ENCODE results near the gene CCDC30. TPM values are rescaled to one million over a fixed set of nuclear protein-coding genes. Genes with fewer than 3 reads are reported as not detected.

CCDC30 gene
- polyA plus RNA-seq, 3 donors = 0.95 to 1.5 (median 1.2) TPM

DNA sequence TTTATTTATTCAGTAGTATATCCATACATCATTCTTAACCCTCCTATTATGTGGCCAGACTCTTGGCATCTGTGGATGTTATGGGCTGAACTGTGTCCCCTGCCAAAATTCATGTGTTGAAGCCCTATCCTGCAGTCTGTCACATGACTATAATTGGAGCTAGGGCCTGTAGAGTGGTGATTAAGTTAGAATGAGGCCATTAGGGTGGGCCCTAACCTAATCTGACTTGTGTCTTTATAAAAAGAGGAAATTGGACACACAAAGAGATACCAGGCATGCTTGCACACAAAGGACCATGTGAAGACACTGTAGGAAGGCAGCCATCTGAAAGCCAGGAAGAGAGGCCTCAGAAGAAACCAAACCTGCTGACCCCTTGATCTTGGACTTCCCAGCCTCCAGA, 13.8 kb upstream of the CCDC30 start:
- no peak overlapping the region for H2AFZ ChIP-seq (ENCODE audit: insufficient read depth, low read depth, low read length, poor library complexity, severe bottlenecking)
- Mint-ChIP-seq H3K4me3 (no peak overlapping the region), H3K27me3 (ENCODE audit: low read depth in 3 of 3) (no peaks in the 10 kb centered on the region)

GRCh38 chr1:42450061-42450460, 13.0 kb upstream of the CCDC30 start:
- intact Hi-C loops (cut with micrococcal nuclease) = no loop called here
- TF ChIP-seq CTCF (IDR thresholded peaks at IDR 0.05) = no peak
- no peak overlapping the region for H3K4me3 ChIP-seq (replicated peaks in 1 of 3; ENCODE audit: low read depth in 2 of 3, low read length in 3 of 3)
- no peaks in the 10 kb centered on the region for H3K79me2 ChIP-seq (ENCODE audit: insufficient read depth, low read length)
- no peak for DNase-seq
- no peak overlapping the region for H3K4me3 Mint-ChIP-seq
- H3K36me3 Mint-ChIP-seq = no peaks in the 10 kb centered on the region
- WGBS (ENCODE audit: insufficient coverage) = no CpG with 5 or more reads among the region's 1 CpG
- H3K27ac Mint-ChIP-seq = no peak overlapping the region
- H3K9me3 ChIP-seq (replicated peaks in 1 of 2; ENCODE audit: control insufficient read depth in 1 of 2, insufficient read depth in 1 of 2, low read length in 2 of 2) = no peaks in the 10 kb centered on the region
- H3K36me3 ChIP-seq (replicated peaks in 1 of 2; ENCODE audit: control insufficient read depth in 1 of 2, insufficient read depth in 2 of 2, low read length in 2 of 2) = no peaks in the 10 kb centered on the region
- H3K9me3 Mint-ChIP-seq = no peaks in the 10 kb centered on the region
- H3K4me1 Mint-ChIP-seq = peaks cover 2% of the 10 kb centered on the region
- no peaks in the 10 kb centered on the region for H3K27me3 ChIP-seq (ENCODE audit: control insufficient read depth in 2 of 2, insufficient read depth in 2 of 2, low read length in 2 of 2)
- no peak overlapping the region for H2AFZ ChIP-seq (ENCODE audit: insufficient read depth, low read depth, low read length, poor library complexity, severe bottlenecking)
- H3K4me2 ChIP-seq (replicated peaks; ENCODE audit: extremely low read depth, low read length, poor library complexity, severe bottlenecking) = no peak overlapping the region
- peaks cover 0 to 1% (median 0%) of the 10 kb centered on the region in 3 donors for H3K27me3 Mint-ChIP-seq (ENCODE audit: low read depth in 3 of 3)
- H3K4me1 ChIP-seq (ENCODE audit: control insufficient read depth in 1 of 2, insufficient read depth in 2 of 2, low read length in 2 of 2) = peaks cover under 1 to 3% of the 10 kb centered on the region in 2 donors
- no peak overlapping the region for H3K27ac ChIP-seq (ENCODE audit: low read depth in 1 of 2, low read length in 2 of 2)
- no peaks in the 10 kb centered on the region for H4K20me1 ChIP-seq (ENCODE audit: insufficient read depth, low read length)
- no peak overlapping the region for H3K9ac ChIP-seq (ENCODE audit: insufficient read depth, low read length, poor library complexity, severe bottlenecking)

More for the DNA sequence above, 13.8 kb upstream of the CCDC30 start:
- Histone ChIP-seq H3K9me3 (replicated peaks in 1 of 2; ENCODE audit: control insufficient read depth in 1 of 2, insufficient read depth in 1 of 2, low read length in 2 of 2) (no peaks in the 10 kb centered on the region), H3K27ac (ENCODE audit: low read depth in 1 of 2, low read length in 2 of 2) (no peak overlapping the region), H3K4me2 (replicated peaks; ENCODE audit: extremely low read depth, low read length, poor library complexity, severe bottlenecking) (no peak overlapping the region), H3K9ac (ENCODE audit: insufficient read depth, low read length, poor library complexity, severe bottlenecking) (no peak overlapping the region), H3K4me3 (replicated peaks in 1 of 3; ENCODE audit: low read depth in 2 of 3, low read length in 3 of 3) (no peak overlapping the region), H3K27me3 (ENCODE audit: control insufficient read depth in 2 of 2, insufficient read depth in 2 of 2, low read length in 2 of 2) (no peaks in the 10 kb centered on the region), H3K36me3 (replicated peaks in 1 of 2; ENCODE audit: control insufficient read depth in 1 of 2, insufficient read depth in 2 of 2, low read length in 2 of 2) (no peaks in the 10 kb centered on the region), H4K20me1 (ENCODE audit: insufficient read depth, low read length) (no peaks in the 10 kb centered on the region), H3K79me2 (ENCODE audit: insufficient read depth, low read length) (no peaks in the 10 kb centered on the region), H3K4me1 (ENCODE audit: control insufficient read depth in 1 of 2, insufficient read depth in 2 of 2, low read length in 2 of 2) (no peaks in the 10 kb centered on the region)
- H3K4me1 Mint-ChIP-seq = no peaks in the 10 kb centered on the region
- TF ChIP-seq CTCF (IDR thresholded peaks at IDR 0.05) = no peak
- no peak overlapping the region for H3K27ac Mint-ChIP-seq
- intact Hi-C loops (cut with micrococcal nuclease) = no loop called here
- DNase-seq = no peak
- no peaks in the 10 kb centered on the region for H3K36me3 Mint-ChIP-seq
- no peaks in the 10 kb centered on the region for H3K9me3 Mint-ChIP-seq
